ENCODE data around the gene CNOT6.

- no peak for TF ChIP-seq CTCF (IDR thresholded peaks at IDR 0.05; ENCODE audit: insufficient read depth, low read length, poor library complexity, severe bottlenecking)
- no peak for TF ChIP-seq EZH2phosphoT487 (conservative IDR thresholded peaks at IDR 0.05; ENCODE audit: low read length)
Observed at GRCh38 chr5:180558232-180558631, 64.1 kb downstream of the CNOT6 start.
